Breast epithelium (tissue), 4 donors: ENCODE results near the gene ZNF304. TPM values are rescaled to one million over a fixed set of nuclear protein-coding genes. Genes with fewer than 3 reads are reported as not detected.

Source experiments
- DNase-seq, 2 donors: peaks; one replicate each; pipeline ENCODE4 v3.0.0-alpha.2; 2019; ENCODE audit warnings: low spot score in 2 of 2
- H3K27ac ChIP-seq, 2 donors: fragments of 200-600 bp; sonication (generic) in 1 of 2; one replicate each; pipeline ENCODE4 v1.5.1; 2016 to 2019; ENCODE audit warnings: mild to moderate bottlenecking in 1 of 2
- H3K27me3 ChIP-seq, 2 donors: fragments of 200-600 bp; sonication (generic) in 1 of 2; one replicate each; pipeline versions ENCODE4 v1.5.1 to v1.6.0; 2017 to 2019; ENCODE audit warnings: control low read depth in 1 of 2, mild to moderate bottlenecking in 1 of 2
- H3K36me3 ChIP-seq: fragments of 200-600 bp; one replicate; pipeline ENCODE4 v1.5.1; 2019
- H3K4me1 ChIP-seq, 2 donors: fragments of 200-600 bp; sonication (generic); one replicate each; pipeline ENCODE4 v1.5.1; 2016 to 2019; ENCODE audit warnings: control low read depth in 1 of 2
- H3K4me3 ChIP-seq, 3 donors: fragments of 200-600 bp; sonication (generic); 1 replicate in 2 of 3; 2 replicates in 1 of 3; pipeline ENCODE4 v1.5.1; 2016 to 2019; ENCODE audit warnings: mild to moderate bottlenecking in 3 of 3, moderate library complexity in 2 of 3
- H3K9me3 ChIP-seq, 2 donors: fragments of 200-600 bp; sonication (generic) in 1 of 2; one replicate each; pipeline ENCODE4 v1.5.1; 2016 to 2019; ENCODE audit warnings: control low read depth in 1 of 2
- CTCF ChIP-seq, 3 donors: fragments of 450-650 bp; IDR thresholded peaks; one replicate each; pipeline ENCODE4 v1.5.1; 2016 to 2017; ENCODE audit warnings: antibody characterized with exemption in 3 of 3, mild to moderate bottlenecking in 3 of 3, moderate library complexity in 3 of 3
- POLR2A ChIP-seq: fragments of 450-650 bp; IDR thresholded peaks from one replicate; pipeline ENCODE4 v1.6.1; 2016; ENCODE audit warnings: antibody characterized with exemption, mild to moderate bottlenecking, moderate library complexity
- POLR2AphosphoS5 ChIP-seq, 3 donors: sonication (generic); formaldehyde crosslinking; IDR thresholded peaks; one replicate each; pipeline ENCODE4 v1.6.1; 2017; ENCODE audit warnings: antibody characterized with exemption in 3 of 3
- intact Hi-C: fragments of 100-400 bp; cut with DNase I; formaldehyde crosslinking; loops from one replicate; pipeline ENCODE4 v1.15.1; 2023; ENCODE audit warnings: low total_unique reads
- total RNA-seq, 3 donors: library from RNA; depleted of rRNA; stranded (reverse); fragments of >200 nt; gene quantifications; one replicate each; pipeline ENCODE4 v1.1.0, GENCODE V29; 2016

The ZNF304 gene
- total RNA-seq, 3 donors from 2014 or later = 7.5 to 13.6 (median 8.2) TPM

GRCh38 chr19:57338877-57339276 lies 12.2 kb upstream of the ZNF304 start:
- TF ChIP-seq POLR2AphosphoS5 (IDR thresholded peaks at IDR 0.05) (no peak), POLR2A (no peak), CTCF (IDR thresholded peaks at IDR 0.05) (no peak)
- intact Hi-C loops = no loop called here
- Histone ChIP-seq H3K9me3 (peaks cover 0 to 5% of the 10 kb centered on the region in 2 donors), H3K27ac (no peak overlapping the region), H3K27me3 (no peaks in the 10 kb centered on the region), H3K36me3 (no peaks in the 10 kb centered on the region), H3K4me3 (no peak overlapping the region), H3K4me1 (no peaks in the 10 kb centered on the region)
- DNase-seq = no peak

- DNase-seq = no peak
- TF ChIP-seq CTCF (IDR thresholded peaks at IDR 0.05) (no peak), POLR2A (no peak), POLR2AphosphoS5 (IDR thresholded peaks at IDR 0.05) (no peak)
These were observed 8.5 kb upstream of the ZNF304 start for GRCh38 chr19:57342582-57342981.

DNA sequence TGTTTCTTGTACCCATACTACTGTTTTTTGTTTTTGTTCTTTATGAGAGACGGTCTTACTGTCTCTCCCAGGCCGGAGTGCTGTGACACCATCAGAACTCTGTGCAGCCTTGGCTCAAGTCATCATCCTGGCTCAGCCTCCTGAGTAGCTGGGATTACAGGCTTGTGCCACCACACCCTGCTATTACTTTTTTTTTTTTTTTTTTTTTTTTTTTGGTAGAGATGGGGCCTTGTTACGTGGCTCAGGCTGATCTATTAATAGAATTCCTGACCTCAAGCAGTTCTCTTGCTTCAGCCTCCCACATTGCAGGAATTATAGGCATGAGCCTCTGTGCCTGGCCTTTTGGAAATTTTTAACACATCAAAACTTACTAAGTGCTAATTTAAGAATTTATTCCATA lies 2.9 kb upstream of the ZNF304 start:
- Histone ChIP-seq H3K27ac (no peak overlapping the region), H3K27me3 (no peaks in the 10 kb centered on the region), H3K36me3 (no peaks in the 10 kb centered on the region), H3K9me3 (peaks cover 3 to 5% of the 10 kb centered on the region in 2 donors), H3K4me1 (peaks cover 0 to 7% of the 10 kb centered on the region in 2 donors), H3K4me3 (no peak overlapping the region)
- DNase-seq = no peak
- intact Hi-C loops = no loop called here
- TF ChIP-seq POLR2AphosphoS5 (IDR thresholded peaks at IDR 0.05) = no peak
- no peak for TF ChIP-seq CTCF (IDR thresholded peaks at IDR 0.05)
- TF ChIP-seq POLR2A = no peak

More at GRCh38 chr19:57342582-57342981, 8.5 kb upstream of the ZNF304 start:
- no peaks in the 10 kb centered on the region for H3K4me1 ChIP-seq
- no peak overlapping the region for H3K4me3 ChIP-seq
- H3K36me3 ChIP-seq = no peaks in the 10 kb centered on the region
- H3K27ac ChIP-seq = no peak overlapping the region
- H3K9me3 ChIP-seq = no peaks in the 10 kb centered on the region
- intact Hi-C loops = no loop called here
- H3K27me3 ChIP-seq = no peaks in the 10 kb centered on the region

- Histone ChIP-seq H3K27me3 (no peaks in the 10 kb centered on the region), H3K4me1 (peaks cover 0 to 7% of the 10 kb centered on the region in 2 donors), H3K4me3 (peak overlapping the region; percentile 65 to 86 (median 84)), H3K9me3 (peaks cover 40 to 41% of the 10 kb centered on the region in 2 donors), H3K27ac (peak overlapping the region in 1 of 2 donors; percentile 77), H3K36me3 (peaks cover 25% of the 10 kb centered on the region)
- TF ChIP-seq CTCF (IDR thresholded peaks at IDR 0.05) = no peak
- intact Hi-C loops = no loop called here
- no peak for DNase-seq
These were observed 796 bp downstream of the ZNF304 start for GRCh38 chr19:57351867-57352266.

- peaks cover 0 to 7% of the 10 kb centered on the region in 2 donors for H3K4me1 ChIP-seq
- H3K9me3 ChIP-seq = peaks cover 68 to 74% of the 10 kb centered on the region in 2 donors
- H3K36me3 ChIP-seq = peaks cover 25% of the 10 kb centered on the region
- H3K4me3 ChIP-seq = peak overlapping the region in 1 of 3 donors; percentile 17
- intact Hi-C loops = no loop called here
- H3K27ac ChIP-seq = no peak overlapping the region
- no peak for DNase-seq
- no peaks in the 10 kb centered on the region for H3K27me3 ChIP-seq
- TF ChIP-seq POLR2A (no peak), POLR2AphosphoS5 (IDR thresholded peaks at IDR 0.05) (no peak), CTCF (IDR thresholded peaks at IDR 0.05) (no peak)
These were observed 4.8 kb downstream of the ZNF304 start for GRCh38 chr19:57355916-57356315.
